SK-N-SH treated with all-trans-retinoic acid at 6 μM for 48 hours (cell line): Measurements from ENCODE around the gene LILRB5.
"Not testable (repeated sequence)": the region's sequence is repeated elsewhere in the genome, so short reads cannot be mapped to it uniquely, and the experiment has no call there.

Source experiments
- ATAC-seq: fragments of 200-7000 bp; cut with Tn5 transposase; 3 replicates; pipeline ENCODE4 v1.9.1; 2020; ENCODE audit warnings: mild to moderate bottlenecking, moderate library complexity
- ARNTL ChIP-seq: fragments of 450-650 bp; formaldehyde crosslinking; IDR thresholded peaks from 2 replicates; pipeline ENCODE4 v1.5.0; 2020; ENCODE audit warnings: low read depth, mild to moderate bottlenecking, moderate library complexity, borderline replicate concordance
- CSDC2 ChIP-seq: fragments of 250-450 bp; sonication (Bioruptor Pico); IDR thresholded peaks from 2 replicates; pipeline ENCODE4 v1.5.0; 2020; ENCODE audit warnings: mild to moderate bottlenecking, moderate library complexity
- GLIS3 ChIP-seq: fragments of 250-450 bp; sonication (Bioruptor Pico); IDR thresholded peaks from 2 replicates; pipeline ENCODE4 v1.5.0; 2020; ENCODE audit warnings: mild to moderate bottlenecking, moderate library complexity
- OSR1 ChIP-seq: fragments of 250-450 bp; sonication (Bioruptor Pico); IDR thresholded peaks from 2 replicates; pipeline ENCODE4 v1.8.0; 2022; ENCODE audit warnings: moderate library complexity, mild to moderate bottlenecking, inconsistent platforms
- PPARA ChIP-seq: fragments of 250-450 bp; sonication (Bioruptor Pico); IDR thresholded peaks from 2 replicates; pipeline ENCODE4 v1.5.0; 2020; ENCODE audit warnings: mild to moderate bottlenecking, borderline replicate concordance
- RARB ChIP-seq: fragments of 250-450 bp; sonication (Bioruptor Pico); IDR thresholded peaks from 2 replicates; pipeline ENCODE4 v1.8.0; 2021; ENCODE audit warnings: mild to moderate bottlenecking, moderate library complexity
- SNAI2 ChIP-seq: fragments of 250-450 bp; sonication (Bioruptor Pico); IDR thresholded peaks from 2 replicates; pipeline ENCODE4 v1.5.0; 2020; ENCODE audit warnings: mild to moderate bottlenecking, moderate library complexity
- TCF4 ChIP-seq: fragments of 250-450 bp; sonication (Bioruptor Pico); IDR thresholded peaks from 2 replicates; pipeline ENCODE4 v1.8.0; 2021; ENCODE audit warnings: mild to moderate bottlenecking, moderate library complexity, borderline replicate concordance
- ZC3H10 ChIP-seq: fragments of 250-450 bp; sonication (Bioruptor Pico); IDR thresholded peaks from 2 replicates; pipeline ENCODE4 v1.5.1; 2021; ENCODE audit warnings: mild to moderate bottlenecking, moderate library complexity
- ZFP30 ChIP-seq: fragments of 450-650 bp; formaldehyde crosslinking; IDR thresholded peaks from 2 replicates; pipeline ENCODE4 v1.5.0; 2022; ENCODE audit warnings: mild to moderate bottlenecking, moderate library complexity
- ZNF565 ChIP-seq: fragments of 450-650 bp; formaldehyde crosslinking; conservative IDR thresholded peaks from 2 replicates; pipeline ENCODE4 v1.5.0; 2020; ENCODE audit warnings: low read depth, mild to moderate bottlenecking, moderate library complexity
- TF ChIP-seq, protein P1 (sequence below): fragments of 250-450 bp; sonication (Bioruptor Pico); IDR thresholded peaks from 2 replicates; pipeline ENCODE4 v1.5.1; 2020; ENCODE audit warnings: low read depth, mild to moderate bottlenecking, moderate library complexity
- TF ChIP-seq, protein P2 (sequence below): fragments of 250-450 bp; sonication (Bioruptor Pico); IDR thresholded peaks from 2 replicates; pipeline ENCODE4 v1.5.0; 2020; ENCODE audit warnings: mild to moderate bottlenecking, moderate library complexity
- TF ChIP-seq, protein P3 (sequence below): fragments of 250-450 bp; sonication (Bioruptor Pico); IDR thresholded peaks from 2 replicates; pipeline ENCODE4 v1.5.1; 2021; ENCODE audit warnings: mild to moderate bottlenecking, moderate library complexity
- TF ChIP-seq, protein P4 (sequence below): fragments of 250-450 bp; sonication (Bioruptor Pico); IDR thresholded peaks from 2 replicates; pipeline ENCODE4 v1.8.0; 2021; ENCODE audit warnings: low read depth, mild to moderate bottlenecking, moderate library complexity, borderline replicate concordance
- TF ChIP-seq, protein P5 (sequence below): fragments of 250-450 bp; sonication (Bioruptor Pico); IDR thresholded peaks from 2 replicates; pipeline ENCODE4 v1.8.0; 2020; ENCODE audit warnings: mild to moderate bottlenecking, moderate library complexity, borderline replicate concordance

The LILRB5 gene

DNA sequence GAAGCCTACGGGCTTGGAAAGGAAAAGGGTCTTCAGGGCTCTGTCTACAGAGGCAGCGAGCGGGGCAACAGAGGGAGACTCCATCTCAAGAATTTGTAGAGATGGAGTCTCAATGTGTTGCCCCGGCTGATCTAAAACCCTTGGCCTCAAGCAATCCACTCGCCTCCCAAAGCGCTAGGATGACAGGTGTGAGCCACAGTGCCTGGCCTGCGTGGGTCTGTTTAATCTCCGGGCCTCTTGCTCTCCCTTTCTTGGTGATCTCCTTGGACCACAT lies 48.4 kb downstream of the LILRB5 start:
- no peak for TF ChIP-seq ZFP30 (CRISPR knock-in tag)
- TF ChIP-seq, protein P1, sequence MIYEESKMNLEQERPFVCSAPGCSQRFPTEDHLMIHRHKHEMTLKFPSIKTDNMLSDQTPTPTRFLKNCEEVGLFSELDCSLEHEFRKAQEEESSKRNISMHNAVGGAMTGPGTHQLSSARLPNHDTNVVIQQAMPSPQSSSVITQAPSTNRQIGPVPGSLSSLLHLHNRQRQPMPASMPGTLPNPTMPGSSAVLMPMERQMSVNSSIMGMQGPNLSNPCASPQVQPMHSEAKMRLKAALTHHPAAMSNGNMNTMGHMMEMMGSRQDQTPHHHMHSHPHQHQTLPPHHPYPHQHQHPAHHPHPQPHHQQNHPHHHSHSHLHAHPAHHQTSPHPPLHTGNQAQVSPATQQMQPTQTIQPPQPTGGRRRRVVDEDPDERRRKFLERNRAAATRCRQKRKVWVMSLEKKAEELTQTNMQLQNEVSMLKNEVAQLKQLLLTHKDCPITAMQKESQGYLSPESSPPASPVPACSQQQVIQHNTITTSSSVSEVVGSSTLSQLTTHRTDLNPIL (CRISPR knock-in tag), result 0 out of 2 replicates have a peak, but pooled peaks have one; percentile 0
- TF ChIP-seq OSR1 (CRISPR knock-in tag), result no peak
- TF ChIP-seq, protein P2, sequence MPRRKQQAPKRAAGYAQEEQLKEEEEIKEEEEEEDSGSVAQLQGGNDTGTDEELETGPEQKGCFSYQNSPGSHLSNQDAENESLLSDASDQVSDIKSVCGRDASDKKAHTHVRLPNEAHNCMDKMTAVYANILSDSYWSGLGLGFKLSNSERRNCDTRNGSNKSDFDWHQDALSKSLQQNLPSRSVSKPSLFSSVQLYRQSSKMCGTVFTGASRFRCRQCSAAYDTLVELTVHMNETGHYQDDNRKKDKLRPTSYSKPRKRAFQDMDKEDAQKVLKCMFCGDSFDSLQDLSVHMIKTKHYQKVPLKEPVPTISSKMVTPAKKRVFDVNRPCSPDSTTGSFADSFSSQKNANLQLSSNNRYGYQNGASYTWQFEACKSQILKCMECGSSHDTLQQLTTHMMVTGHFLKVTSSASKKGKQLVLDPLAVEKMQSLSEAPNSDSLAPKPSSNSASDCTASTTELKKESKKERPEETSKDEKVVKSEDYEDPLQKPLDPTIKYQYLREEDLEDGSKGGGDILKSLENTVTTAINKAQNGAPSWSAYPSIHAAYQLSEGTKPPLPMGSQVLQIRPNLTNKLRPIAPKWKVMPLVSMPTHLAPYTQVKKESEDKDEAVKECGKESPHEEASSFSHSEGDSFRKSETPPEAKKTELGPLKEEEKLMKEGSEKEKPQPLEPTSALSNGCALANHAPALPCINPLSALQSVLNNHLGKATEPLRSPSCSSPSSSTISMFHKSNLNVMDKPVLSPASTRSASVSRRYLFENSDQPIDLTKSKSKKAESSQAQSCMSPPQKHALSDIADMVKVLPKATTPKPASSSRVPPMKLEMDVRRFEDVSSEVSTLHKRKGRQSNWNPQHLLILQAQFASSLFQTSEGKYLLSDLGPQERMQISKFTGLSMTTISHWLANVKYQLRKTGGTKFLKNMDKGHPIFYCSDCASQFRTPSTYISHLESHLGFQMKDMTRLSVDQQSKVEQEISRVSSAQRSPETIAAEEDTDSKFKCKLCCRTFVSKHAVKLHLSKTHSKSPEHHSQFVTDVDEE (CRISPR knock-in tag), result no peak
- ATAC-seq, result peak; percentile 9; the same call in 2 of the 3 replicates

DNA sequence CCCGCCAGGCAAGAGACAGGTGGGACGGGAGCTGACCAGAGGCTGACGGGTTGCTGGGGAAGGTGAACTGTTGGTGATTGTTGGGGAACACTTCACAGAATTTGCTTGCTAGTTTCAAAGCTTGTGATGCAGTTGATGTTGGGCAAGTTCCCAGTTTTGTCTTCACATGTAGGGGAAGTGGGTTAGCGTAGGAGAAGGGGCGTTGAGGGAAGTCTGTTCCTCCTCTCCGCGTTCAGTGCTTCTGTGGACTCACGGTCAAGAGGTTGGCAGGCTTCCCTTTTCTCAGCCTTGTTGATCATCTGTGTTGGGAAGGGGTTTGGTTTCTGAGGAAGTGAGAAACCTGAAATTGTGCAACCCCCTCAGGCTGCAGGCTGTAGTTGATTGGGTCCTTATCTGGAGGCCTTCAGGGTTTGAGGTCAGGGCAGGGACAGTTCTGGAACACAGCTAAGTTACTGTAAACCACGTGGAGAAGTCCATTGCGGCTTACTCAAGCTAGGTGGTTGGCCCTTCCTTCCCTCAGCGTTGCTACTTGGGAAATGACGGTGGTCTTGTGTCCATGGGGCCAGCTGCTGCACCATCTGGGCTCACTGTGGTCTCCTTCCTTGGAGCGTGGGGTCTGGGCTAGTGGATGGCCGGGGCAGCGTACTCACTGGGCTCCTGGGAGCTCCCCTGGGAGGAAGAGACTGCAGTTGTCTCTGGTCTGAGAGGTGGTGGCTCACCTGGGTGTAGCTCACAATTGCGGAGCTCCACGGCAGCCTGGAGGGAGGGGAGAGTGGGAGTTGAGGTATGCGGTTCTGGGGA lies 48.9 kb downstream of the LILRB5 start:
- peak; percentile 1; the same call in 1 of the 3 replicates for ATAC-seq
- TF ChIP-seq TCF4, result 0 out of 2 replicates have a peak, but pooled peaks have one; percentile 10
- TF ChIP-seq, protein P3, sequence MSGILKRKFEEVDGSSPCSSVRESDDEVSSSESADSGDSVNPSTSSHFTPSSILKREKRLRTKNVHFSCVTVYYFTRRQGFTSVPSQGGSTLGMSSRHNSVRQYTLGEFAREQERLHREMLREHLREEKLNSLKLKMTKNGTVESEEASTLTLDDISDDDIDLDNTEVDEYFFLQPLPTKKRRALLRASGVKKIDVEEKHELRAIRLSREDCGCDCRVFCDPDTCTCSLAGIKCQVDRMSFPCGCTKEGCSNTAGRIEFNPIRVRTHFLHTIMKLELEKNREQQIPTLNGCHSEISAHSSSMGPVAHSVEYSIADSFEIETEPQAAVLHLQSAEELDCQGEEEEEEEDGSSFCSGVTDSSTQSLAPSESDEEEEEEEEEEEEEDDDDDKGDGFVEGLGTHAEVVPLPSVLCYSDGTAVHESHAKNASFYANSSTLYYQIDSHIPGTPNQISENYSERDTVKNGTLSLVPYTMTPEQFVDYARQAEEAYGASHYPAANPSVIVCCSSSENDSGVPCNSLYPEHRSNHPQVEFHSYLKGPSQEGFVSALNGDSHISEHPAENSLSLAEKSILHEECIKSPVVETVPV (CRISPR knock-in tag), result 0 out of 2 replicates have a peak, but pooled peaks have one; percentile 16
- TF ChIP-seq, protein P4, sequence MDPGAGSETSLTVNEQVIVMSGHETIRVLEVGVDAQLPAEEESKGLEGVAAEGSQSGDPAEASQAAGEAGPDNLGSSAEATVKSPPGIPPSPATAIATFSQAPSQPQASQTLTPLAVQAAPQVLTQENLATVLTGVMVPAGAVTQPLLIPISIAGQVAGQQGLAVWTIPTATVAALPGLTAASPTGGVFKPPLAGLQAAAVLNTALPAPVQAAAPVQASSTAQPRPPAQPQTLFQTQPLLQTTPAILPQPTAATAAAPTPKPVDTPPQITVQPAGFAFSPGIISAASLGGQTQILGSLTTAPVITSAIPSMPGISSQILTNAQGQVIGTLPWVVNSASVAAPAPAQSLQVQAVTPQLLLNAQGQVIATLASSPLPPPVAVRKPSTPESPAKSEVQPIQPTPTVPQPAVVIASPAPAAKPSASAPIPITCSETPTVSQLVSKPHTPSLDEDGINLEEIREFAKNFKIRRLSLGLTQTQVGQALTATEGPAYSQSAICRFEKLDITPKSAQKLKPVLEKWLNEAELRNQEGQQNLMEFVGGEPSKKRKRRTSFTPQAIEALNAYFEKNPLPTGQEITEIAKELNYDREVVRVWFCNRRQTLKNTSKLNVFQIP (CRISPR knock-in tag), result no peak
- 0 out of 2 replicates have a peak, but pooled peaks have one; percentile 4 for TF ChIP-seq SNAI2 (CRISPR knock-in tag)
- TF ChIP-seq ZC3H10 (CRISPR knock-in tag), result no peak
- TF ChIP-seq, protein P1 (CRISPR knock-in tag), result peak; percentile 8; the same call in 1 of the 2 replicates
- no peak for TF ChIP-seq ZFP30 (CRISPR knock-in tag)

DNA sequence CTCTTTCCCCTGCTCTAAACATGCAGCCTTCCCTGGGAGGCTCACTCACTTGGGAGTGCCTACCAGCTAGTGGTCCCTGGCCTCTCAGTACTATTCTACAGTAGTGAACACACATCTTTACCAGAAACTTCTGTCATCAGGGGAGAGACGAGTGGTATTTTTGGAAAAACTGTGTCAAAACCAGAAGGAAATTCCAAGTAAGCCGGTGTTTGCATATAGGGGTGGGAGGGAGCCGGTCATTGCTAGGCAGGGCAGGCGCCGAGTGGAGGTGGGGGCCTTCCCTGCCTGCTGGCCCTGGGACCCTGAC lies 49.4 kb downstream of the LILRB5 start:
- no peak for TF ChIP-seq RARB (CRISPR knock-in tag)
- no peak for TF ChIP-seq ZNF565 (CRISPR knock-in tag)
- no peak for TF ChIP-seq ARNTL (CRISPR knock-in tag)
- TF ChIP-seq, protein P4 (CRISPR knock-in tag), result no peak
- TF ChIP-seq CSDC2 (CRISPR knock-in tag), result no peak
- no peak for TF ChIP-seq SNAI2 (CRISPR knock-in tag)
- TF ChIP-seq ZFP30 (CRISPR knock-in tag), result no peak
- TF ChIP-seq ZC3H10 (CRISPR knock-in tag), result no peak
- no peak for TF ChIP-seq OSR1 (CRISPR knock-in tag)
- no peak for ATAC-seq

DNA sequence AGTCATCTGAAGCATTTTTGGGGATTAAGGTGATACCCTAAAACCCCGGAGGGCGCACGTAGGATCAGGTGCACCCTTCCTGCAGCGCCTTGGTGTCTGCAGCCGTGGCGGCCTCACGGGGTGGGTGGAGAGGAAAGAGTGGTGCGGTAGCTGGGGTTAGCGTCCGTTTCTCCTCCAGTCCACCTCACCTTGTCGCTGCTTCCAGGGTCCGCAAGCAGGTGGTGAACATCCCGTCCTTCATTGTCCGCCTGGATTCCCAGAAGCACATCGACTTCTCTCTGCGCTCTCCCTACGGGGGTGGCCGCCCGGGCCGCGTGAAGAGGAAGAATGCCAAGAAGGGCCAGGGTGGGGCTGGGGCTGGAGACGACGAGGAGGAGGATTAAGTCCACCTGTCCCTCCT lies 49.9 kb downstream of the LILRB5 start:
- not testable (repeated sequence) for ATAC-seq

DNA sequence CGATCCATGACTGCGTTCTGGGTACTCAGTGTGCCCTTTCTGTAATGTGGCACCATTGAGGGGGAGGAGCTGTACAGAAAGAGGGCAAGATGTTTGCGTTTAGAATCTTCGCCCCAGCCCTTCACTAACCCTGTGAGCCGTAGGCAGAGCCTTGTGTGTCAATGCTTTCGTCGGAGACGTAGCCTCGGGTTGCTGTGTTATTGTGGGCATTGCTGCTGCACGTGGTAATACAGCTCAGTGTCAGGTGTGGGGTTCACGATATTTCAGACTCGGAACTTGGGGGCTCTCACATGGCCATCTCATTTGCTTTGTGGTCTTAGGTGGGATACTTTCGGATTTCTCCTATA lies 50.3 kb downstream of the LILRB5 start:
- no peak for ATAC-seq
- TF ChIP-seq ARNTL (CRISPR knock-in tag) (no peak), PPARA (CRISPR knock-in tag) (no peak), GLIS3 (CRISPR knock-in tag) (no peak)
- TF ChIP-seq, protein P2 (CRISPR knock-in tag), result no peak
- TF ChIP-seq, protein P5, sequence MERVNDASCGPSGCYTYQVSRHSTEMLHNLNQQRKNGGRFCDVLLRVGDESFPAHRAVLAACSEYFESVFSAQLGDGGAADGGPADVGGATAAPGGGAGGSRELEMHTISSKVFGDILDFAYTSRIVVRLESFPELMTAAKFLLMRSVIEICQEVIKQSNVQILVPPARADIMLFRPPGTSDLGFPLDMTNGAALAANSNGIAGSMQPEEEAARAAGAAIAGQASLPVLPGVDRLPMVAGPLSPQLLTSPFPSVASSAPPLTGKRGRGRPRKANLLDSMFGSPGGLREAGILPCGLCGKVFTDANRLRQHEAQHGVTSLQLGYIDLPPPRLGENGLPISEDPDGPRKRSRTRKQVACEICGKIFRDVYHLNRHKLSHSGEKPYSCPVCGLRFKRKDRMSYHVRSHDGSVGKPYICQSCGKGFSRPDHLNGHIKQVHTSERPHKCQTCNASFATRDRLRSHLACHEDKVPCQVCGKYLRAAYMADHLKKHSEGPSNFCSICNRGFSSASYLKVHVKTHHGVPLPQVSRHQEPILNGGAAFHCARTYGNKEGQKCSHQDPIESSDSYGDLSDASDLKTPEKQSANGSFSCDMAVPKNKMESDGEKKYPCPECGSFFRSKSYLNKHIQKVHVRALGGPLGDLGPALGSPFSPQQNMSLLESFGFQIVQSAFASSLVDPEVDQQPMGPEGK (CRISPR knock-in tag), result no peak
